Endodermal cell (in vitro differentiated cells): Measurements from ENCODE around the gene CFB. TPM values are rescaled to one million over a fixed set of nuclear protein-coding genes. Genes with fewer than 3 reads are reported as not detected.
A peak's percentile ranks its signal among the peaks of the same experiment; 100 is the strongest.

ENCODE experiments used
- DNase-seq: peaks from one replicate; pipeline ENCODE4 v3.0.0-alpha.2; 2017
- H3K27ac ChIP-seq: 2 replicates; pipeline ENCODE4 v1.5.1; 2013; ENCODE audit warnings: mild to moderate bottlenecking, low read depth, low read length, moderate library complexity
- H3K27me3 ChIP-seq: 2 replicates; pipeline ENCODE4 v1.6.1; 2013; ENCODE audit warnings: mild to moderate bottlenecking, low read length, moderate library complexity; ENCODE audit not compliant: insufficient read depth, control insufficient read depth, poor library complexity, severe bottlenecking
- H3K36me3 ChIP-seq: 2 replicates; pipeline ENCODE4 v1.7.0; 2013; ENCODE audit warnings: mild to moderate bottlenecking, low read length, moderate library complexity; ENCODE audit not compliant: control insufficient read depth, insufficient read depth
- H3K4me1 ChIP-seq: one replicate; pipeline ENCODE4 v1.7.0; 2013; ENCODE audit warnings: low read length; ENCODE audit not compliant: control insufficient read depth, insufficient read depth
- H3K4me3 ChIP-seq: 2 replicates; pipeline ENCODE4 v1.5.1; 2013; ENCODE audit warnings: mild to moderate bottlenecking, low read length, moderate library complexity
- H3K9ac ChIP-seq: 2 replicates; pipeline ENCODE4 v1.6.1; 2013; ENCODE audit warnings: mild to moderate bottlenecking, low read length, moderate library complexity; ENCODE audit not compliant: poor library complexity, severe bottlenecking; ENCODE audit errors: extremely low read depth
- H3K9me3 ChIP-seq: 2 replicates; pipeline ENCODE4 v1.6.1; 2013; ENCODE audit warnings: mild to moderate bottlenecking, low read length, moderate library complexity; ENCODE audit not compliant: control insufficient read depth
- H3K27ac Mint-ChIP-seq: 2 replicates; pipeline ENCODE4 v1.8.0; 2020; ENCODE audit warnings: mixed read lengths
- H3K27me3 Mint-ChIP-seq: 2 replicates; pipeline ENCODE4 v1.8.0; 2021; ENCODE audit warnings: mild to moderate bottlenecking, mixed read lengths; ENCODE audit not compliant: insufficient read depth
- H3K36me3 Mint-ChIP-seq: 2 replicates; pipeline ENCODE4 v1.8.0; 2020; ENCODE audit warnings: low read depth, mixed read lengths
- H3K4me1 Mint-ChIP-seq: 2 replicates; pipeline ENCODE4 v1.8.0; 2020; ENCODE audit warnings: mixed read lengths
- H3K4me3 Mint-ChIP-seq: 2 replicates; pipeline ENCODE4 v1.8.0; 2020; ENCODE audit warnings: mild to moderate bottlenecking, moderate library complexity, mixed read lengths
- H3K9me3 Mint-ChIP-seq: 2 replicates; pipeline ENCODE4 v1.8.0; 2020; ENCODE audit warnings: mild to moderate bottlenecking, mixed read lengths
- CTCF ChIP-seq: fragments of 200-600 bp; sonication (generic); conservative IDR thresholded peaks from 2 replicates; pipeline ENCODE4 v1.5.0; 2021; ENCODE audit warnings: antibody characterized with exemption, mild to moderate bottlenecking
- WGBS, 2 experiments: methylation state at CpG; one replicate each; pipeline versions ENCODE4 v1.1.5 to v1.1.7; 2013; ENCODE audit warnings: missing lambda C conversion rate in 2 of 2, mixed read lengths in 1 of 2; ENCODE audit not compliant: insufficient coverage in 1 of 2, insufficient read length in 1 of 2; 5-methylcytosine and 5-hydroxymethylcytosine counted together
- total RNA-seq, 2 donors: library from RNA; stranded (reverse); fragmentation: NEBNext Ultra II Directional in 1 of 2; extraction: Animal tissue kit (Norgen Biotek cat#: 25700) in 1 of 2; gene quantifications; 2 replicates in 1 of 2; 3 replicates in 1 of 2; pipeline ENCODE4 v1.2.1, GENCODE V29; 2021

Gene CFB
- total RNA-seq, 2 donors from 2014 or later: 0.51 to 0.66 TPM

- DNase-seq: no peak
- Mint-ChIP-seq H3K4me1 (peaks cover 5% of the 10 kb centered on the region), H3K27me3 (no peaks in the 10 kb centered on the region), H3K9me3 (no peaks in the 10 kb centered on the region), H3K36me3 (peaks cover 58% of the 10 kb centered on the region), H3K27ac (no peak overlapping the region), H3K4me3 (peak overlapping the region; percentile 92)
- H3K27me3 ChIP-seq: no peaks in the 10 kb centered on the region
- H3K4me1 ChIP-seq: peaks cover 6% of the 10 kb centered on the region
- H3K4me3 ChIP-seq: no peak overlapping the region
- no peak overlapping the region for H3K9ac ChIP-seq
- H3K9me3 ChIP-seq: no peaks in the 10 kb centered on the region
- no peak for TF ChIP-seq CTCF
- H3K27ac ChIP-seq: no peak overlapping the region
- peaks cover 69% of the 10 kb centered on the region for H3K36me3 ChIP-seq
- 80 to 93% methylated on average over 1 to 3 of the region's 3 CpGs for WGBS, 2 experiments
Measured at GRCh38 chr6:31956796-31957195, 10.9 kb downstream of the CFB start.

- Histone ChIP-seq H3K36me3 (peaks cover 67% of the 10 kb centered on the region), H3K4me3 (peak overlapping the region; percentile 90), H3K9ac (peak overlapping the region; percentile 73), H3K27me3 (no peaks in the 10 kb centered on the region), H3K27ac (no peak overlapping the region), H3K4me1 (peaks cover 6% of the 10 kb centered on the region), H3K9me3 (no peaks in the 10 kb centered on the region)
- Mint-ChIP-seq H3K4me3 (peak overlapping the region; percentile 92), H3K27me3 (no peaks in the 10 kb centered on the region), H3K4me1 (peaks cover 5% of the 10 kb centered on the region), H3K27ac (peak overlapping the region; percentile 98), H3K9me3 (no peaks in the 10 kb centered on the region), H3K36me3 (peaks cover 66% of the 10 kb centered on the region)
- 0 to 10% methylated on average over 2 to 11 of the region's 11 CpGs for WGBS, 2 experiments
- no peak for DNase-seq
- TF ChIP-seq CTCF: no peak
Measured at GRCh38 chr6:31958412-31958740, 12.5 kb downstream of the CFB start.

GRCh38 chr6:31958741-31959739 is 13.1 kb downstream of the CFB start, which contains the start of the genes NELFE and SKIC2:
Gene NELFE (minus strand): TSS chr6:31958971. CDS start chr6:31958446, 525 bp downstream.
Gene SKIC2 (plus strand): TSS chr6:31959175. CDS start chr6:31959193, 18 bp downstream.
- Histone ChIP-seq H3K9ac (peak within 1 kb of the TSS; percentile 82), H3K4me1 (peaks cover 6% of the 10 kb centered on the region), H3K36me3 (peaks cover 67% of the 10 kb centered on the region), H3K27ac (no peak within 1 kb of the TSS), H3K9me3 (no peaks in the 10 kb centered on the region), H3K4me3 (peak within 1 kb of the TSS; percentile 90), H3K27me3 (no peaks in the 10 kb centered on the region)
- WGBS, 2 experiments: 0 to 1% methylated on average over 14 to 59 of the region's 59 CpGs
- no peaks in the 10 kb centered on the region for H3K9me3 Mint-ChIP-seq
- no peak for TF ChIP-seq CTCF
- H3K27ac Mint-ChIP-seq: peak within 1 kb of the TSS; percentile 98
- H3K27me3 Mint-ChIP-seq: no peaks in the 10 kb centered on the region
- peaks cover 65% of the 10 kb centered on the region for H3K36me3 Mint-ChIP-seq
- H3K4me3 Mint-ChIP-seq: peak within 1 kb of the TSS; percentile 92
- DNase-seq: peak; percentile 99
- peaks cover 5% of the 10 kb centered on the region for H3K4me1 Mint-ChIP-seq
